ENCODE results near the gene DOK6.

Gene DOK6

DNA sequence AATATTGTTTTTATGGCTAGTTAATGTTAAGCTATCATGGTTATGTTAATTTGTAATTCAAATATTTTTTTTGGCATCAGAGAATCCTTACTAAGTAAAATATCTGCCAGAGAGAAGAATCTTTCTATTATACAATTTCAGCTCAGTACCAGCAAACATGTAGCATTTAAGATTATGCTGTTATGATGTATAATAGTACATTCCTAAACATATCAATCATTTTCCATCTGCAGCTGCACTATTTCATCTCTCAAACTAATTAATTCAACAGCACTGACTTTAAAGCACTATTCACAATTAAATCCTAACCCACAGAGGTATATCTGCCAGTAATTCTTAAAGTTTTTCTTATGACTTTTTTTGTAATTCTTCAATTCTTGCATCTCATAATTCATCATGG is 296.4 kb downstream of the DOK6 start:
- no peak for DNase-seq

- no peak for DNase-seq
Observed at GRCh38 chr18:69697689-69698088, 297.0 kb downstream of the DOK6 start.

DNA sequence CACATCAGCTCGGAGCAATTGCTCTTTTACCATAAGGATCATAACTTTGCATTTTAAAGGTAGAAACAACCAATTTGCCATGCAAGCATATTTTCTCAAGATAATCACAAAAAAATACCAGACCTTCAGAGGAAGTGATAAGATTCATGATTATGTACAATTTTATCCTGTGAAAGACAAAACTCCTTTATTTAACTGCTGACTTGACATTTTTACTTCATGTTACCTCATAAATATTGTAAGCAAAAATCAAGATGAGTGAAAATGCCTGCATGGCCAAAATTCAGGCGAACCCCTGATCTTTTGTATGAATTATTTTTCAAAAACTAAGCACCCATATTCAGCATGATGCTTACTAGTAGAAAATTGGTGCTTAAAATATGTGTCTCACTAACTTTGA is 300.6 kb downstream of the DOK6 start:
- DNase-seq = no peak

- DNase-seq = no peak
Observed at GRCh38 chr18:69703461-69703860, 302.8 kb downstream of the DOK6 start.

GRCh38 chr18:69705987-69706386 is 305.3 kb downstream of the DOK6 start:
- DNase-seq = no peak

GRCh38 chr18:69708844-69709243 is 308.2 kb downstream of the DOK6 start:
- no peak for DNase-seq

DNA sequence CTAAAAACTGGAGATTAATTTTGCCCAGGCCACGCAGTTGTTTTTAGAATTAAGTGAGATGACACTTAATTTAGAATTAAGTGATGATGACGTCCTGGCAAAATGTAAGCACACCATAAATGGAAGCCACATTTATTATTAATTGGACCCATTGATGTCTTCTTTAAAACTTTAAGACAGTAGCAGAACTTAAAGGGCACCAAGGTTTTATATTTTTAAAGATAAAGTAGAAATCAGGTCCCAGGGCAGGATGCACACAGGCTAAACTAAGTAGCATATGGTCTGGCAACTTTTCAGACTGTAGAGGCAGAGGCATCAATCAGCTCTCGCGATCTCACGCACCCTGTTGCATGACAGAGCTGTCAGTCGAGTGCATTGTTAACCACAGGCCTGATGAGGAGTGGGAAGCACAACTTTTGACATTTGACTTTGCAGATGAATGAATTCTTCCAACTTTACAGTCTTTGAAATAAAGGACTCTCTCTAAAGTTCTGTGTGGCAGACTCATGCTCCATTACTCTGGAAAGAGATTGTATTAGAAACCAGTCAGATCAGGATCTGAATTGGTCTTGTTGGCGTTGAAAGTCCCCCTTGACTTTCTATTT is 314.6 kb downstream of the DOK6 start:
- no peak for DNase-seq

- DNase-seq = no peak
Observed at GRCh38 chr18:69717586-69717985, 316.9 kb downstream of the DOK6 start.

GRCh38 chr18:69718912-69719547 is 318.3 kb downstream of the DOK6 start:
- no peak for DNase-seq

DNA sequence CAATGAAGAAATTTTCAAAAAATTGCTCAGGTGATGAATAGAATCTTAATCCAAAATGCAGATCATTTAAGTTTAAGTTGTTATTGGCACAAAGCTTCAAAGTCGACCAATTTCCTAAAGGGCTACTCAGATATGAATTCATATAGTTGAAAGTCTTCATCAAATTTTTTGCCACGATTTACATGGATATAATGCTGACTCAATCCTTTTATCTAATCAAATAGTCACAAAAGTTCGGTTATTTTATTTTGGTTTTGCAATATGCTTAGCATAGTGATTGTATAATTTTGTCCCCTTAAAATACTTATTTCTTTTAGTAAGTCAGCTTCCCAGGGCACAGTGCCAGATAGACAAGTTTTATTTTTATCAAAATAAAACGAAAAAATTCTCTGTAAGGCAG is 319.7 kb downstream of the DOK6 start:
- no peak for DNase-seq

DNA sequence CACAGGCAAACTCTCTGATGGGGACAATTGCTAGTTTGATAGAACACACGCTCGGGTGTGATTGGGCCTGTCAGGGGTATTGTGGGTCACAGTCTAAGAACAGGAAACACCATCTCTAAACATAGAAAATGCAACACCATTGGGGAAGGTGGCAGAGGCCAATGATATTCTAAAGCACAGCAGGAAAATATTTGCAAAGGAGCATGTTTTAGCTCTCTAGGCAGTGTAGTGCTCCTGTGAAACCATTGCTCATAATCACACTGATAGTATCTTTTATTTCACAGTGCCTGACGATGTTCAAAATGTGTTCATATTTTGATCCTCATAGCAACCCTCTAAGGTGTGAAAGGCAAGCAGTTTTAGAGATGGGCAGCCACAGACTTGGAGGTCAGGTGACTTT is 322.7 kb downstream of the DOK6 start:
- no peak for DNase-seq

DNA sequence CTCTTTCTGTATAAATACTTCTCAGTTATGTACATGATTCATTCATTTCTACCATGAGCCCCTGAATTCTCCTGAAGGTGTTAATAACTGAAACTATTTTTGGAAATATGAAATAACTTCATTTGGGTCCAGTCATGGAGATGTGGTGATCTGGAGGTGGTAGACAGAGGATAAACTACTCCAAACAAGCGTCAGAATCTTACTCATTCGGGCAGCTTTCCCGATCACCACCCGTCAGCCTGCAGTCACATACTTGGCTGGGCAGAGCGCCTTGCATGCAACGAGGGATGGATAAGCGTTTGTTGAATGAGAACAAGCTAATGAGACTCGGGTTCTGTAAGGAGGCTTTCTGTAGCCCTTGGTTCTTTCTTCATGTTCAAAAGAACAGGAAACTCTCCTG is 324.3 kb downstream of the DOK6 start:
- no peak for DNase-seq

DNA sequence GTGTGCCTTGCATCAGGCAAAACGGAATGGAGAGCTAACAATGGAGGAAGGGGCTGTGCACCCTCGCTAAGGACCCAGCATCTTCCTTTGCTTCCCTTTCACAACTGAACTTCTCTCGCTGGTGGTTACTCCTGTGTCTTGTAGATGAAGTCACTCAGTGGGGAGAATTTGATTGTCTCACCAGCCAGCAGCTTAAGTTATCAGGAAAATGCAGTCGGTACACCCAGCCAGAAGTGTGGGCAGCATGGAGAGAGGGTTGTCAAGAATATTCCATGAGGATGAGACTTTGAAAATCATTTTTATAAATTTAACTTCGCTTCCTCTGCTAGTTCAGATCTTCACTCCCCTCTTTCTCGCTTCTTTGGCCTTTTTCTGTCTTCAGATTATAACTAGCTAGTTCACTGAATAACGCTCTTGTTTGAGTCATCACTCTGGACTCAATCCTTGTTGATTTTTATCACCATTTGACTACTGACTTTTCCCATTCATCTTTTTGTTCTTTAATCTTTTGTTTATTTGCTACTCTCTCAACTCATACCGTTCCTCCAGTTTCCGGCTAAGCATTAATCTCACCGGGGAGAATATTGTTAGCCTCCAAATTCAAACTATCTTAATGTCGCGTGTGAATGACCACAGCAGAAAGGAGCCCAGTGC is 325.3 kb downstream of the DOK6 start:
- DNase-seq = no peak

- DNase-seq = no peak
Observed at GRCh38 chr18:69727912-69728572, 327.4 kb downstream of the DOK6 start.

DNA sequence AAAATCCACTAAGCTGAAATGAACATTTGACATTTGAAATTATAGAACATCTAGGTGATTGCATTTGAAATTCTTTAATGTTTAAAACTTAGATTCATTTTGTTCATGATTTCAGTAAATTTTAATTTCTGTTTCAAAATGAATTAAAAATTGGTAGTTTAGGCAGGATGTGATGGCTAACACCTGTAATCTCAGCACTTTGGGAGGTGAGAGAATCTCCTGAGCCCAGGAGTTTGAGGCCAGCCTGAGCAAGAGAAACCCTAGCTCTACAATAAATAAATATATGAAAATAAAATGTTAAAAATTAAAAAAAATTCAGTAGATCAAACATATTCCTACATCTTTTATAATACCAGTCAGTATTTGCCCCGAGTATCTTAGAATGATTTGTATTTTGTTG is 330.0 kb downstream of the DOK6 start:
- DNase-seq = no peak

DNA sequence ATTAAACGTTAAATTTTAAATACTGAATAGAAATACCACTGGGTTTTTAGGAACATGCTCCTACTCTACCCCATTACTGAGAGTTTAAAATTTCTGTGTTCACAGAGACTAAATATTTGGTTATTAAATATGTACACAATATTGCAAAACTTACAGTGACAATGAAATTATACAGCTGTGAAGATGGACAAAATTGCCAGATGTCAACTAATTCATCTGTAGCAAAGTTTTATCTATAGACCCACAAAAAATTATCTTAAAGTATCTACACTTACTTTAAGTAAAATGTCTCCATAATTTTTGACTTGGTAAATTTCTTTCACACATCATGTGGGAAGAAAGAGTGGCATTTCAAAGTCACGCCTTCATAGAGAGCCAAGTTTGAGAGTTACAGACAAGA is 333.8 kb downstream of the DOK6 start:
- DNase-seq = no peak

DNA sequence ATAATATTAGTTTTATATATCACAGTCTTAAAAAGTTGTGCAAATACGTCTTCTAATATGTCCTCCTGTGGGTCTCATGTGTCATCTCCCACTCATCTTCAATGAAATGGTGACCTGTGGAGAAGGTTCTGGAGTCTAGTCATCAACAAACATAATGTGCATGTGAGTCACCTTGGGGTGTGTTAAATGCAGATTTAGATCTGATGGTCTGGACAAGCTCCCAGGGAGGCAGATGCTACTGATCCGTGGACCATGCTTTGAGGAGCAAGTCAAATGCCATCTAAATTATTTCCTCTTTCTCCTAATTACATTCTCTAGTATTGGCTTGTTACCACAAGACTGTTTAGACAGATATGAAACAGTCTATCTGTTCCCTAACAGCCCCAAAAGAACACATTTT is 336.0 kb downstream of the DOK6 start:
- no peak for DNase-seq

DNA sequence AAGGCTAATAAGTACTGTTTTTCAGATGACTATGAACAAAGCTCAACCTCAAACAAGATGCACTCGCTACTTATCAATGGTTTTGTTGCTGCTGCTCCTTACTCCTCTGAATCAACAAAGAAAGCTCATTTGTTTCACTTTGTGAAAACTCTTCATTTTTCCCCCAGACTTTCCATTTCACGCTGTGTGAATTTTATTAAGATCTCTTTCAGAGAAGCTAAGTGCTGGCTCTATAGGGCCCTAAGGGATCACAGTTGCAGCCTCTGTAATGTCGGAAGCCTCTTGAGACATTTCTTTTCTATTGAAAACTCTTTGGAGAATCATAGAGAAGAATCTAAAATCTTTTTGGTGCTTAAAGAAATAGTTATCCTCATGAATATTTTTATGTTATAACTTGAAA is 337.2 kb downstream of the DOK6 start:
- no peak for DNase-seq

DNA sequence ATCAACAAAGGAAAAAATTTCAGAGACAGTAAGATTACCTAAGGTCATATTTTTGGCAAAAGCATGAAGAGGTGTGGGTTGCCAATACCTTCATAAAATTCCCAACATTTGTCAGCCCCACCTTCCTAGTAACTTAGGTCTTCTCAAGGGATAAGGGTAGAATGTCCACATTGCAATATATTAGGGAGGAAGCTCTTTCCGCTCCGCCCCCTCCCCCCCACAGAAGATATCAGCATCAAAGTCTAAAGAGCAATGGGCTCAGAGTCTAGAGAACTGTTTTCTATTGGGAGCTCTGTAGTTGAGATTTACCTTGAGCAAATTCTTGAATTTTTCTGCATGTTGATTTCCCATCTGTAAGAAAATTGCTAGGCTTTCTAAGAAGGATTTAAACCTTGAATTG is 346.7 kb downstream of the DOK6 start:
- DNase-seq = no peak

- DNase-seq = no peak
Observed at GRCh38 chr18:69752737-69753380, 352.2 kb downstream of the DOK6 start.

DNA sequence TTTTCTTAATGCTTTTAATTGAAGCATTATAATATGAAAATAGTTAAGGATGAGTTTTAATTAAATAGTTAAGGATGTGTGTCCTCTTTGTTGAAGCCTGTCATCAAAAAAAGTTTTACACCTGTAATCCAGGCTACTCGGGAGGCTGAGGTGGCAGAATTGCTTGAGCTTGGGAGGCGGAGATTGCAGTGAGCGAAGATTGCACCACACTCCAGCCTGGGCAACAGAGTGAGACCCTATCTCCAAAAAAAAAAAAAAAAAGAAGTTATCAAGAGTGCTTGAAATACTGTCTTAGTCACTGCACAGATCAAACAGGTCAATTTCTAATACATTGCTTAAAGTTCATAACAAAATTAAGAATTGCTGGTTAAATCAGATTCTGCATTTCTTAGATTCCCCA is 353.4 kb downstream of the DOK6 start:
- DNase-seq = no peak

DNA sequence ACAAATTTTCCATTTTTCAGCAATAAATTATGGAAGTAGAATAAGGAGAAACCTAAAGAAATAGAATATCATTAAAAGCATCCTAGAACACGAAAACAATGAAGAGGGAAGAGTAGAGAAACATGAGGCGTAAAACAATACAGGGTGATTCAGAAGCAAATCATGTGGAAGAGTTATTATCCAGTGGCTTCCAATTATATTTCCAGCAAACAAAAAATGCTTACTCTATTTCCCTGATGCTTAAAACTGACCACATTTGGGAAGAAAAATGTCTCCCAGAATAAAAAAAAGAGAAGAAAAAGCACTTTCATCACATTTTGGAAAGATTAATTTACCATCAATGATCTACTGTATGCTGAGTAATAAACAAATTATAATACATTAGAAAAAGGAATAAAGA is 354.4 kb downstream of the DOK6 start:
- DNase-seq = no peak

DNA sequence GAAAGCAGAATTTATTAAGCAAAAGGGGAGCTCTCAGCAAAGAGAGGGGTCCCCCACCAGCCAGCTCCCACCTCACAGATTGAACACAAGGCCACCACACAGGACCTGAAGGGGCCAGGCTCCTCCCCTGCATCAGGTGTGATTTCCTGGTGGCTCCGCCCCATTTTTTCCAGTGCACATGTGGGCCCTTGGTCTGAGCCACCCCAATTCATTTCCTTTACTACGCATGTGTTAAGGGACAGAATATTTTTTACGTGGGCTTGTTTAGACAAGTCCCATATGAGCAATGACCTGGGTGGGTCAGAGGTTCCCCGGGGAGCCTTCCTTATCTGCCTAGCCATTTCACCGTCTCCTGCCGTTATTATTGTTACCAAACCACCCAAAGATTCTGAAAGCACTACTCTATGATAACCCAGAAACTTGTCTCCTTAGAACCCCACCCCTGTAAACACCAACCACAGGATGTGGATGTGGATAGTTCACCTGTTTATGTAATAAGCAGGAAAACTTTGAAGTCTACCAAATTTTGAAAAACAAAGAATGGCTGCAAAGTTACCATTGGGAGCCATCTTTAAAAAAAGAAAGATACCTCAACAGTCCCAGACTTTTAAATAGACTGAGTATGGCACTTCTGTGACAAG is 355.3 kb downstream of the DOK6 start:
- DNase-seq = no peak
